ENCODE measurements around the gene CLDN11. TPM values are rescaled to one million over a fixed set of nuclear protein-coding genes. Genes with fewer than 3 reads are reported as not detected.

The CLDN11 gene
- total and polyA plus RNA-seq, 4 donors: 0.28 to 3.3 (median 1.9) TPM

DNA sequence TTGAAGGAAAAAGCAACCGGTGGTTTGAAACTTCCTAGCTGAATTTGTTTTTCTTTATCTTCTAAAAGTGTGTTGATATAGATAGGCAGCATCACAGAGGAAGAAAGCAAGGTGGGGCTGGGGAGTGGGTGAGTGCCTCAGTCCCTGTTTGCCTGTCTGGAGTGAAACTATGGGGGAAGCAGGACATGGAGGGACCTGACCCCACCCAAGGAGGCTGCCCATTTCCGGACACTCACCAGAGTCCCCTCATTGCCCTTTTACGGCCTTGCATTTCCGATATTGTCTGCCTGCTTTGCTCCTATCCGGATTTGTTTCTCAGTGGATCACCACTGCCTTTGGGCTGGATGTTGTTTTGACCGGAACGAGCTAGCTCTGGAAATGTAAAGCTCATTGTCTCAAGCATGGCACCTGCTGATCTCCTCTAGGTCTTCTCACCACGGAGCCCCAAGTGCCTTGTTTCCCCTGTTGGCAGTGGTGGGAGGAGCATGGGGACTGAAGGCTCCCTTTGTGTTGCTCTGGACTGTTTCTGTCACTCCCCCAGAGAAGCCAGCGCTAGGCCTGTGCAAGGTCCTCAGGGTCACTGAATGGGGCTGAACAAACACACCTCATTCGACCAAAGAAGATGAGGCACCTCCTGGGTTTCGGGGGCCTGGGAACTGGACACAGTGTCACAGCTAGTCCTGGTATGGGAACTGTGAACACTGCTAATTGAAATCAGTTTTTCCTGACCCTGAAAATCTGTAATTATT, 7.0 kb downstream of the CLDN11 start:
- no peak overlapping the region for H3K27ac ChIP-seq (ENCODE audit: low read depth in 1 of 2, low read length in 2 of 2)
- TF ChIP-seq, protein P1, sequence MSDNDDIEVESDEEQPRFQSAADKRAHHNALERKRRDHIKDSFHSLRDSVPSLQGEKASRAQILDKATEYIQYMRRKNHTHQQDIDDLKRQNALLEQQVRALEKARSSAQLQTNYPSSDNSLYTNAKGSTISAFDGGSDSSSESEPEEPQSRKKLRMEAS (IDR thresholded peaks at IDR 0.05): no peak
- no peak for TF ChIP-seq TAF1 (conservative IDR thresholded peaks at IDR 0.05)
- no peak for TF ChIP-seq RAD21 (IDR thresholded peaks at IDR 0.05)
- no peak for TF ChIP-seq ZBTB33 (IDR thresholded peaks at IDR 0.05)
- TF ChIP-seq HNF4A (conservative IDR thresholded peaks at IDR 0.05): no peak
- TF ChIP-seq GABPA (IDR thresholded peaks at IDR 0.05 in 1 of 2, conservative IDR thresholded peaks at IDR 0.05 in 1 of 2): no peak
- no peak for TF ChIP-seq FOXA2 (IDR thresholded peaks at IDR 0.05)
- TF ChIP-seq FOXA1 (IDR thresholded peaks at IDR 0.05): no peak
- TF ChIP-seq, protein P2, sequence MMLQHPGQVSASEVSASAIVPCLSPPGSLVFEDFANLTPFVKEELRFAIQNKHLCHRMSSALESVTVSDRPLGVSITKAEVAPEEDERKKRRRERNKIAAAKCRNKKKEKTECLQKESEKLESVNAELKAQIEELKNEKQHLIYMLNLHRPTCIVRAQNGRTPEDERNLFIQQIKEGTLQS (IDR thresholded peaks at IDR 0.05): no peak
- TF ChIP-seq JUND (IDR thresholded peaks at IDR 0.05): no peak
- no peak for TF ChIP-seq REST (IDR thresholded peaks at IDR 0.05)
- no peak for TF ChIP-seq NR2F2 (IDR thresholded peaks at IDR 0.05)
- TF ChIP-seq HNF4G (IDR thresholded peaks at IDR 0.05): no peak
- no peak overlapping the region for H3K9ac ChIP-seq (ENCODE audit: low read depth in 1 of 2, low read length in 2 of 2)
- 80% methylated on average over 11 of the region's 11 CpGs for WGBS
- H3K27me3 ChIP-seq (ENCODE audit: control insufficient read depth in 4 of 4, insufficient read depth in 4 of 4, low read length in 3 of 4): no peaks in the 10 kb centered on the region
- H3K4me3 ChIP-seq (ENCODE audit: low read depth in 1 of 3, low read length in 3 of 3): no peak overlapping the region
- peaks cover 0 to 5% (median 0%) of the 10 kb centered on the region in 4 donors for H3K4me1 ChIP-seq (ENCODE audit: control insufficient read depth in 4 of 4, insufficient read depth in 4 of 4, low read length in 3 of 4)
- no peak for DNase-seq (ENCODE audit: low spot score)
- H3K36me3 ChIP-seq (ENCODE audit: control insufficient read depth in 4 of 4, insufficient read depth in 3 of 4, low read depth in 1 of 4, low read length in 3 of 4): no peaks in the 10 kb centered on the region
- no peaks in the 10 kb centered on the region for H3K9me3 ChIP-seq (ENCODE audit: control insufficient read depth in 4 of 4, low read length in 3 of 4)

- Histone ChIP-seq H3K4me3 (ENCODE audit: low read depth in 1 of 3, low read length in 3 of 3) (no peak overlapping the region), H3K36me3 (ENCODE audit: control insufficient read depth in 4 of 4, insufficient read depth in 3 of 4, low read depth in 1 of 4, low read length in 3 of 4) (no peaks in the 10 kb centered on the region), H3K27me3 (ENCODE audit: control insufficient read depth in 4 of 4, insufficient read depth in 4 of 4, low read length in 3 of 4) (no peaks in the 10 kb centered on the region), H3K4me1 (ENCODE audit: control insufficient read depth in 4 of 4, insufficient read depth in 4 of 4, low read length in 3 of 4) (peaks cover 0 to 5% (median 0%) of the 10 kb centered on the region in 4 donors), H3K27ac (ENCODE audit: low read depth in 1 of 2, low read length in 2 of 2) (no peak overlapping the region), H3K9me3 (ENCODE audit: control insufficient read depth in 4 of 4, low read length in 3 of 4) (no peaks in the 10 kb centered on the region), H3K9ac (ENCODE audit: low read depth in 1 of 2, low read length in 2 of 2) (no peak overlapping the region)
- TF ChIP-seq, protein P1 (IDR thresholded peaks at IDR 0.05): no peak
- no peak for DNase-seq (ENCODE audit: low spot score)
- WGBS: 91% methylated on average over 2 of the region's 2 CpGs
These were observed 7.7 kb downstream of the CLDN11 start for GRCh38 chr3:170426240-170426797.
